C4-2B (cell line): Measurements from ENCODE around the gene BRD9.

ENCODE experiments used
- H3K27ac ChIP-seq: fragments of 450-650 bp; 2 replicates; pipeline ENCODE4 v1.5.1; 2017
- CTCF ChIP-seq: fragments of 450-650 bp; conservative IDR thresholded peaks from 2 replicates; pipeline ENCODE4 v1.5.1; 2017; ENCODE audit warnings: mild to moderate bottlenecking
- ZFX ChIP-seq: fragments of 450-650 bp; IDR thresholded peaks from 2 replicates; pipeline ENCODE4 v1.6.1; 2017

BRD9 gene

GRCh38 chr5:868428-869135, 24.0 kb downstream of the BRD9 start:
- TF ChIP-seq CTCF: no peak
- TF ChIP-seq ZFX: no peak

GRCh38 chr5:867300-867870, 25.2 kb downstream of the BRD9 start:
- no peak overlapping the region for H3K27ac ChIP-seq
- TF ChIP-seq ZFX: no peak
- no peak for TF ChIP-seq CTCF

More at GRCh38 chr5:868428-869135, 24.0 kb downstream of the BRD9 start:
- H3K27ac ChIP-seq: no peak overlapping the region

- H3K27ac ChIP-seq: no peak overlapping the region
- TF ChIP-seq ZFX: no peak
- no peak for TF ChIP-seq CTCF
Measured at GRCh38 chr5:865771-866170, 26.8 kb downstream of the BRD9 start.

GRCh38 chr5:865168-865521, 27.5 kb downstream of the BRD9 start:
- no peak overlapping the region for H3K27ac ChIP-seq

GRCh38 chr5:864492-865167, 28.0 kb downstream of the BRD9 start:
- TF ChIP-seq CTCF (no peak), ZFX (no peak)
- H3K27ac ChIP-seq: no peak overlapping the region

More at GRCh38 chr5:865168-865521, 27.5 kb downstream of the BRD9 start:
- no peak for TF ChIP-seq CTCF
- TF ChIP-seq ZFX: no peak

GRCh38 chr5:863244-863805, 29.3 kb downstream of the BRD9 start:
- TF ChIP-seq ZFX (no peak), CTCF (no peak)
- no peak overlapping the region for H3K27ac ChIP-seq
